Peyer's patch (tissue), 4 donors: Measurements from ENCODE around the gene SNAPIN. TPM values are rescaled to one million over a fixed set of nuclear protein-coding genes. Genes with fewer than 3 reads are reported as not detected.

Experiments used
- DNase-seq, 3 donors: peaks; one replicate each; pipeline ENCODE4 v3.0.0-alpha.2; 2017 to 2019
- H3K27ac ChIP-seq, 4 donors: fragments of 200-600 bp; sonication (generic); one replicate each; pipeline ENCODE4 v1.5.1; 2016 to 2019
- H3K27me3 ChIP-seq, 2 donors: fragments of 200-600 bp; sonication (generic); one replicate each; pipeline ENCODE4 v1.5.1; 2019
- H3K36me3 ChIP-seq, 3 donors: fragments of 200-600 bp; sonication (generic); one replicate each; pipeline ENCODE4 v1.5.1; 2016 to 2019
- H3K4me1 ChIP-seq, 4 donors: fragments of 200-600 bp; sonication (generic); one replicate each; pipeline ENCODE4 v1.5.1; 2016 to 2019
- H3K4me3 ChIP-seq, 4 donors: fragments of 200-600 bp; sonication (generic); 1 replicate in 3 of 4; 2 replicates in 1 of 4; pipeline ENCODE4 v1.5.1; 2016 to 2019; ENCODE audit warnings: mild to moderate bottlenecking in 1 of 4
- H3K9me3 ChIP-seq, 4 donors: fragments of 200-600 bp; sonication (generic); one replicate each; pipeline ENCODE4 v1.5.1; 2016 to 2019; ENCODE audit warnings: mild to moderate bottlenecking in 1 of 4
- POLR2A ChIP-seq, 2 donors: fragments of 450-650 bp; IDR thresholded peaks; one replicate each; pipeline ENCODE4 v1.5.1; 2017; ENCODE audit warnings: antibody characterized with exemption in 2 of 2, mild to moderate bottlenecking in 2 of 2, moderate library complexity in 2 of 2
- total RNA-seq, 4 donors: library from RNA; depleted of rRNA; stranded (reverse); fragments of >200 nt; gene quantifications; one replicate each; pipeline ENCODE4 v1.1.0, GENCODE V29; 2016
- TF ChIP-seq, protein P1 (sequence below), 6 experiments: fragments of 450-650 bp in 4 of 6; fragments of 200-600 bp in 2 of 6; sonication (generic) in 1 of 6; IDR thresholded peaks; one replicate each; pipeline ENCODE4 v1.5.1; 2017 to 2019; ENCODE audit warnings: antibody characterized with exemption in 6 of 6, mild to moderate bottlenecking in 3 of 6, moderate library complexity in 1 of 6

The SNAPIN gene
- total RNA-seq, 4 donors from 2014 or later: 15.4 to 29.7 (median 28.1) TPM

DNA sequence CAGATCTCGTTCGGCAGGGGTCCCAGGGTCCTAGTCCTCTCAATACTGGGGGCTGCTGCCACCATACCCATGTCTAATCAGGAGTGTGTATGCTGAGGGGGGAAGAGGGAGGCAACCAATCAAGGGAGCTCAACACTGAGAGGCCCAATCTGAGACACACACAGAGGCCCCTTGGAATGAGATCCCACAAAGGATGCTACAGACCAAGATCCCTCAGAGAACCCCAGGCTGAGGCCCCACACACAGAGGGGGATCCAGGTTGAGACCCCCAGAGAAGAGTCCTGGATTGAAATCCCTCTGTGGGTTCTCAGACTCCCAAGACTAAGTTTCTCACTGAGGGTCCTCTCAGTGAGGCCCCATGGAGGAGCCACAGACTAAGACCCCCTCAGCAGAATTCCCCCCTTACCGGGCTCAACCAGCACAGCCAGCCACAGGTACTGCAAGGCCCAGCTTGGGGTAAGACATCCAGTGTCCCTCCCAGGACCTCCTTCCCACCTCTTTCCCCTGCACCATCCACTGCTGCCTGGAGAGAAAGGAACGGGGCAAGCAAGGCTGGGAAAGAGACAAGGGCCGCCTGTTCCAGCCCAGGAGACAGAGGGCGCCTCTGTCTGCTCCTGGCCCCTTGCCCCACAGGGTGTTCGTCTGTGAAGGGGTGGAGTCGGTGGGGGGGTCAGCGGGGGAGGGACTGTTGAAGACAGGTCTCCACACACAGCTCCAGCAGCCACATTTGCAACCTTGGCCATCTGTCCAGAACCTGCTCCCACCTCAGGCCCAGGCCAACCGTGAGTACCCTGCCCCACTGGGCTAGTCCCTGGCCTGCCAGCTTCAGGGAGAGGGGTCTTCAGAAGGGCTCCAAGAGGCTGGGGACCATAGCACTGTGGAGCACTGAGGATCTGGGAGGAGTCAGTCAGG lies 30.5 kb upstream of the SNAPIN start, which contains the start of gene S100A1:
Gene S100A1 (plus strand): TSS at position 720 of the 912 bp plus-strand sequence. CDS start 2,088 bp downstream, outside the sequence.
- H3K4me3 ChIP-seq: peak within 1 kb of the TSS; percentile 35 to 55 (median 44)
- DNase-seq: peak in 1 of 3 donors; percentile 48
- TF ChIP-seq POLR2A (IDR thresholded peaks at IDR 0.05): no peak
- TF ChIP-seq, protein P1, sequence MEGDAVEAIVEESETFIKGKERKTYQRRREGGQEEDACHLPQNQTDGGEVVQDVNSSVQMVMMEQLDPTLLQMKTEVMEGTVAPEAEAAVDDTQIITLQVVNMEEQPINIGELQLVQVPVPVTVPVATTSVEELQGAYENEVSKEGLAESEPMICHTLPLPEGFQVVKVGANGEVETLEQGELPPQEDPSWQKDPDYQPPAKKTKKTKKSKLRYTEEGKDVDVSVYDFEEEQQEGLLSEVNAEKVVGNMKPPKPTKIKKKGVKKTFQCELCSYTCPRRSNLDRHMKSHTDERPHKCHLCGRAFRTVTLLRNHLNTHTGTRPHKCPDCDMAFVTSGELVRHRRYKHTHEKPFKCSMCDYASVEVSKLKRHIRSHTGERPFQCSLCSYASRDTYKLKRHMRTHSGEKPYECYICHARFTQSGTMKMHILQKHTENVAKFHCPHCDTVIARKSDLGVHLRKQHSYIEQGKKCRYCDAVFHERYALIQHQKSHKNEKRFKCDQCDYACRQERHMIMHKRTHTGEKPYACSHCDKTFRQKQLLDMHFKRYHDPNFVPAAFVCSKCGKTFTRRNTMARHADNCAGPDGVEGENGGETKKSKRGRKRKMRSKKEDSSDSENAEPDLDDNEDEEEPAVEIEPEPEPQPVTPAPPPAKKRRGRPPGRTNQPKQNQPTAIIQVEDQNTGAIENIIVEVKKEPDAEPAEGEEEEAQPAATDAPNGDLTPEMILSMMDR (IDR thresholded peaks at IDR 0.05): peak in 1 of 6 experiments; percentile 73
- H3K9me3 ChIP-seq: no peaks in the 10 kb centered on the region
- H3K4me1 ChIP-seq: peaks cover 0 to 37% (median 3%) of the 10 kb centered on the region in 4 donors
- H3K27me3 ChIP-seq: no peaks in the 10 kb centered on the region
- H3K27ac ChIP-seq: peak within 1 kb of the TSS; percentile 61 to 85 (median 76)
- H3K36me3 ChIP-seq: peaks cover 0 to 4% (median 0%) of the 10 kb centered on the region in 3 donors

DNA sequence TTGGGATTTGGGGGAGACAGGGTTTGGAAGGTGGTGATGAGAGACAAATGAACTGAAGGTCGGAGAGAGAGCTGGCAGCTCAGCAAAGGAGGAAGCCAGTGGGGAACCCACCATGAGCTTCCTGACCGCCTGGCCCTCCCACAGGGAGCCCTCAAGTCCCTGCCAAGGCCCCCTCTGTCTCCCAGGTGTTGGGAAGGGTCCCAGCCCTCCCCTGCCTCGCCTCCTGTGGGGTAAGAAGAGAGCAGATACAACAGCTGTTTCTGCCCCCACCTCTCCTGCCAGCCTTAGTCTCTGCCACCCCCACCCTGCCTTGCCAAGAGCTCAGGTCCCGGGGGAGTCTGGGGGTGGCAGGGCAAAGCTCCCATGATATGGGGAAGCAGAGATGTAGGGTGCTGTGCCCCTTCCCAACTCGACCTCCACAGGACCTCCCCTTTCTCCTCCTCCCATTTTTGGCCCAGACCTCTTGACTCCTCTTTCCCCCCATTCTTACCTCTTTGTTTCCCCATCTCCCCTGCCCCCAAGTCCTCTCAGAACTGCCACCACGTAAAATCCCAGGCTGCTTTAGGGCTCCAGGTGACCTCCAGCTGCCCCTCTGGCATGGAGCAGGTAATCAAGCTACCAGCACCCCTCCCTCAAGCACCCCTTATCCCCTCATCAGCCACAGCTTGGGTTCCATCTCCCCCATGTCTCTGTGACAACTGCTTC lies 29.7 kb upstream of the SNAPIN start:
- DNase-seq: peak in 1 of 3 donors; percentile 39
- no peaks in the 10 kb centered on the region for H3K27me3 ChIP-seq
- no peak overlapping the region for H3K4me3 ChIP-seq
- H3K27ac ChIP-seq: no peak overlapping the region
- TF ChIP-seq POLR2A (IDR thresholded peaks at IDR 0.05): no peak
- TF ChIP-seq, protein P1 (IDR thresholded peaks at IDR 0.05): no peak
- H3K9me3 ChIP-seq: no peaks in the 10 kb centered on the region
- H3K4me1 ChIP-seq: peaks cover 0 to 40% (median 3%) of the 10 kb centered on the region in 4 donors
- H3K36me3 ChIP-seq: no peaks in the 10 kb centered on the region

DNA sequence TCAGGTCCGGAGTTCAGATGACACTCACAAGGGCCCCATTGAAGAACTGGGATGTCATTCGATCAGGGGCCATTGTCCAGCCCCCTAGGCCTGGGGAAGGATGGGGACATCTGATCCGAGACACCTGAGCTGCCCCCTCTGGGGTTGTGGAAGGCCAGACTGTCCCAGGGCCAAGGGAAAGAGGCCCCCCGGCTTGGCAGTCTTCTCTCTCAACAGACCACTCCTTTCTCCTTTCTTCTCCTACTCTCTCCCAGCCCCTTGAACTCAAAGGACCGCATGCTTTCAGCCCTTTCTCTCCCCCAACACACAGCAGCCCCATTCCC lies 29.2 kb upstream of the SNAPIN start:
- H3K9me3 ChIP-seq: no peaks in the 10 kb centered on the region
- no peak for TF ChIP-seq POLR2A (IDR thresholded peaks at IDR 0.05)
- peak in 2 of 3 donors; percentile 30 for DNase-seq
- H3K27me3 ChIP-seq: no peaks in the 10 kb centered on the region
- H3K4me3 ChIP-seq: no peak overlapping the region
- no peaks in the 10 kb centered on the region for H3K36me3 ChIP-seq
- no peak overlapping the region for H3K27ac ChIP-seq
- peaks cover 0 to 40% (median 3%) of the 10 kb centered on the region in 4 donors for H3K4me1 ChIP-seq

DNA sequence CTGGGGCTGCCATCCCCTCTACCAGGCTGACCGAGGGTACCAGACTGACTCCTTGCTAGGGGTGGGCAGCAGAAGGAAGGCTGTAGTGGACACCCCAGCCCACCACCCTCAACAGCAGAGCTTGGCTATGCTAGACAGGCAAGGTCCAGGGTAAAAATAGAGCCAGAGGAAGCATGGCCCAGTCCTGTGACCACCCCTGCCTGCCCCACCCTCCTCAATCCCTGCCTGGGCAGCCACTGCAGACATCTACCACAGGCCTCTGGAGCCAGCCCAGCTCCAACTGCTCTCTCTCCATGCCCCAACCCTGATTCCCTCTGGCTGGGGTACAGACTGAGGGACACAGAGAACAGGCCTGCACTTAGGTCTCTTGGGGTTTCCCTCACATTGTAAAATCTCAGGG lies 28.5 kb upstream of the SNAPIN start:
- Histone ChIP-seq H3K27ac (no peak overlapping the region), H3K9me3 (no peaks in the 10 kb centered on the region), H3K4me1 (peaks cover 0 to 41% (median 4%) of the 10 kb centered on the region in 4 donors), H3K4me3 (no peak overlapping the region), H3K36me3 (no peaks in the 10 kb centered on the region), H3K27me3 (no peaks in the 10 kb centered on the region)
- TF ChIP-seq, protein P1 (IDR thresholded peaks at IDR 0.05): no peak
- no peak for DNase-seq

DNA sequence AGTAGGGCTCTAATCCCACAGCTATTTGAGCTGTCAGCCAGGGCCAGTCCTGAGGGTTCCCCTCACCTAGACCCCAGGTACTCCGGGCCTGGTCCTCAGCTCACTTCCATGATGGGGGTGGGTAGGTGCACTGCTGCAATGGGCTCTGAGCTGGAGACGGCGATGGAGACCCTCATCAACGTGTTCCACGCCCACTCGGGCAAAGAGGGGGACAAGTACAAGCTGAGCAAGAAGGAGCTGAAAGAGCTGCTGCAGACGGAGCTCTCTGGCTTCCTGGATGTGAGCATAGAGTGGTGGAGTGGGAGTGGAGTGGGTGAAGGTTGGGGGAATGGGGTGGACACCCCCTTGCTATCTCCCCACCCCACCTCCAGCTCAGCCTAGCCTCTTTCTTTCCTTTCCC lies 28.1 kb upstream of the SNAPIN start:
- no peaks in the 10 kb centered on the region for H3K9me3 ChIP-seq
- no peaks in the 10 kb centered on the region for H3K27me3 ChIP-seq
- H3K4me3 ChIP-seq: no peak overlapping the region
- peak in 1 of 3 donors; percentile 31 for DNase-seq
- H3K36me3 ChIP-seq: no peaks in the 10 kb centered on the region
- peaks cover 0 to 46% (median 7%) of the 10 kb centered on the region in 4 donors for H3K4me1 ChIP-seq
- no peak for TF ChIP-seq POLR2A (IDR thresholded peaks at IDR 0.05)
- peak overlapping the region in 2 of 4 donors; percentile 33 to 46 for H3K27ac ChIP-seq

DNA sequence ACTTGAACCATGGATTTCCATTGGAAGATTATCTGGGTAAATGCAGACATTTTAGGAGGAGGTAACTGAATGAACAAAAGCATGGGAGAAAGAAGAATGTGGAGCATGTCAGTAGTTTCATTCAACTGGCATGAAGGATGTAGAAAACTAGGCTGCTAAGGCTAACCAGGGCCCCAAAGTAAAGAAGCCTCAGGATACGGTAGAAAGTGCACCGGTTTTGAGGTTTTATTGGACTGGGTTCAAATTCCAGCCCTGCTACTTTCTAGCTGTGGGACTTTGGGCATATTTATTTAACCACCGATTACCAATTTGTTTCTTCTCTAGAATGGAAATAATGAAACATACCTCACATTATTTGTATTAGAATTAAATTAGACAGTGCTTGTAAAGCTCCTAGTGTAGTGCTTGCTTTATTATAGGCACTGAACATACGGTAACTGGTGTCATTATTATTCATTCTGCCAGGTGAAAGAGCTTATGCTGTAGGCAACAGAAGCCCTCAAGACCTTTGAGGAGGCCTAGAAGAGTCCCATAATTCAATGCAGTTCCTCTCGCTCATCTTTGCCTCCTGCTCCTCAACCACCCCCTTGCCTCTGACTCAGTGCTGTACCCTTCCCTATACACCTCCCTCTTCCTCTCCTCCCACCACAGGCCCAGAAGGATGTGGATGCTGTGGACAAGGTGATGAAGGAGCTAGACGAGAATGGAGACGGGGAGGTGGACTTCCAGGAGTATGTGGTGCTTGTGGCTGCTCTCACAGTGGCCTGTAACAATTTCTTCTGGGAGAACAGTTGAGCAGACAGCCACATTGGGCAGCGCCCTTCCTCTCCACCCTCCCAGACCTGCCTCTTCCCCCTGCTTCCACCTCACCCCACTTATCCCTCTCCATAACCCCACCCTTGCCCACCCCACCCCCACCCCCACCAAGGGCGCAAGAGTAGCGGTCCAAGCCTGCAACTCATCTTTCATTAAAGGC lies 27.2 kb upstream of the SNAPIN start:
- Histone ChIP-seq H3K27me3 (no peaks in the 10 kb centered on the region), H3K9me3 (no peaks in the 10 kb centered on the region), H3K4me1 (peaks cover 0 to 47% (median 11%) of the 10 kb centered on the region in 4 donors), H3K36me3 (peaks cover 0 to 7% (median 0%) of the 10 kb centered on the region in 3 donors), H3K27ac (peak overlapping the region in 2 of 4 donors; percentile 33 to 46), H3K4me3 (no peak overlapping the region)
- TF ChIP-seq POLR2A (IDR thresholded peaks at IDR 0.05): no peak
- TF ChIP-seq, protein P1 (IDR thresholded peaks at IDR 0.05): no peak
- peak in 1 of 3 donors; percentile 42 for DNase-seq
